DND-41 (cell line): Measurements from ENCODE around the gene TSPAN5.

ENCODE experiments used
- CTCF ChIP-seq: IDR thresholded peaks from 2 replicates; pipeline ENCODE4 v1.5.1; 2012; ENCODE audit warnings: borderline replicate concordance, low read length, moderate library complexity, mild to moderate bottlenecking; ENCODE audit not compliant: poor library complexity, severe bottlenecking; ENCODE audit errors: extremely low read depth
- EZH2 ChIP-seq: IDR thresholded peaks from 3 replicates; pipeline ENCODE4 v1.6.1; 2012; ENCODE audit warnings: borderline replicate concordance, low read depth, mild to moderate bottlenecking, moderate library complexity, low read length, inconsistent platforms; ENCODE audit not compliant: severe bottlenecking

GRCh38 chr4:98706200-98706813, 47.9 kb upstream of the TSPAN5 start:
- TF ChIP-seq CTCF: no peak
- TF ChIP-seq EZH2: no peak
